GM18526 (cell line): ENCODE data around the gene PSTPIP1.

Experiments
- POLR2A ChIP-seq: IDR thresholded peaks from 3 replicates; pipeline ENCODE4 v1.6.1; 2011; ENCODE audit not compliant: insufficient read length; ENCODE audit errors: extremely low read depth

Gene PSTPIP1

GRCh38 chr15:77044228-77045042 lies 49.5 kb downstream of the PSTPIP1 start:
- TF ChIP-seq POLR2A: no peak

GRCh38 chr15:77045985-77046384 lies 51.1 kb downstream of the PSTPIP1 start:
- no peak for TF ChIP-seq POLR2A

GRCh38 chr15:77046704-77047412 lies 51.9 kb downstream of the PSTPIP1 start:
- TF ChIP-seq POLR2A: no peak

- TF ChIP-seq POLR2A: no peak
Observed at GRCh38 chr15:77048135-77048876, 53.4 kb downstream of the PSTPIP1 start.

GRCh38 chr15:77052556-77052955 lies 57.6 kb downstream of the PSTPIP1 start:
- TF ChIP-seq POLR2A: no peak

GRCh38 chr15:77053709-77054108 lies 58.8 kb downstream of the PSTPIP1 start:
- no peak for TF ChIP-seq POLR2A

- TF ChIP-seq POLR2A: no peak
Observed at GRCh38 chr15:77057072-77057471, 62.1 kb downstream of the PSTPIP1 start.

- no peak for TF ChIP-seq POLR2A
Observed at GRCh38 chr15:77057685-77058084, 62.8 kb downstream of the PSTPIP1 start.

GRCh38 chr15:77058468-77058867 lies 63.5 kb downstream of the PSTPIP1 start:
- TF ChIP-seq POLR2A: no peak

- TF ChIP-seq POLR2A: no peak
Observed at GRCh38 chr15:77059786-77060361, 64.9 kb downstream of the PSTPIP1 start.

- TF ChIP-seq POLR2A: no peak
Observed at GRCh38 chr15:77060546-77060945, 65.6 kb downstream of the PSTPIP1 start.

- TF ChIP-seq POLR2A: no peak
Observed at GRCh38 chr15:77063249-77063648, 68.3 kb downstream of the PSTPIP1 start.

GRCh38 chr15:77064063-77064462 lies 69.1 kb downstream of the PSTPIP1 start:
- no peak for TF ChIP-seq POLR2A

GRCh38 chr15:77064539-77065308 lies 69.8 kb downstream of the PSTPIP1 start:
- no peak for TF ChIP-seq POLR2A
